ENCODE results near the gene MYO5B.

Gene MYO5B

GRCh38 chr18:50065527-50065926 lies 129.4 kb downstream of the MYO5B start:
- Histone ChIP-seq H3K36me3 (ENCODE audit: insufficient read depth) (no peaks in the 10 kb centered on the region), H2AFZ (ENCODE audit: low read depth) (no peak overlapping the region), H3K4me2 (no peak overlapping the region), H3K27ac (no peak overlapping the region), H3K27me3 (ENCODE audit: insufficient read depth, low read depth) (no peaks in the 10 kb centered on the region), H4K20me1 (ENCODE audit: insufficient read depth) (no peaks in the 10 kb centered on the region), H3K79me2 (ENCODE audit: insufficient read depth, low read depth) (no peaks in the 10 kb centered on the region), H3K4me3 (IDR thresholded peaks at IDR 0.05; ENCODE audit: insufficient read depth, low read depth, low read length) (no peak overlapping the region), H3K4me1 (ENCODE audit: low read depth, poor library complexity, severe bottlenecking) (no peaks in the 10 kb centered on the region), H3K9ac (no peak overlapping the region)
- no peak for TF ChIP-seq CTCF (conservative IDR thresholded peaks at IDR 0.05; ENCODE audit: low read depth, low read length)

- Histone ChIP-seq H3K4me2 (no peak overlapping the region), H3K79me2 (ENCODE audit: insufficient read depth, low read depth) (no peaks in the 10 kb centered on the region), H3K36me3 (ENCODE audit: insufficient read depth) (no peaks in the 10 kb centered on the region), H3K27ac (no peak overlapping the region), H2AFZ (ENCODE audit: low read depth) (no peak overlapping the region), H3K9ac (no peak overlapping the region), H3K4me1 (ENCODE audit: low read depth, poor library complexity, severe bottlenecking) (no peaks in the 10 kb centered on the region), H3K27me3 (ENCODE audit: insufficient read depth, low read depth) (no peaks in the 10 kb centered on the region), H4K20me1 (ENCODE audit: insufficient read depth) (no peaks in the 10 kb centered on the region), H3K4me3 (IDR thresholded peaks at IDR 0.05; ENCODE audit: insufficient read depth, low read depth, low read length) (no peak overlapping the region)
- no peak for TF ChIP-seq CTCF (conservative IDR thresholded peaks at IDR 0.05; ENCODE audit: low read depth, low read length)
These were observed 129.9 kb downstream of the MYO5B start for GRCh38 chr18:50065039-50065438.

- no peak overlapping the region for H3K4me2 ChIP-seq
- H3K4me3 ChIP-seq (IDR thresholded peaks at IDR 0.05; ENCODE audit: insufficient read depth, low read depth, low read length) = no peak overlapping the region
- H4K20me1 ChIP-seq (ENCODE audit: insufficient read depth) = no peaks in the 10 kb centered on the region
- no peak overlapping the region for H3K9ac ChIP-seq
- TF ChIP-seq CTCF (conservative IDR thresholded peaks at IDR 0.05; ENCODE audit: low read depth, low read length) = no peak
- H3K36me3 ChIP-seq (ENCODE audit: insufficient read depth) = no peaks in the 10 kb centered on the region
- no peaks in the 10 kb centered on the region for H3K4me1 ChIP-seq (ENCODE audit: low read depth, poor library complexity, severe bottlenecking)
- no peaks in the 10 kb centered on the region for H3K27me3 ChIP-seq (ENCODE audit: insufficient read depth, low read depth)
- H2AFZ ChIP-seq (ENCODE audit: low read depth) = no peak overlapping the region
- H3K79me2 ChIP-seq (ENCODE audit: insufficient read depth, low read depth) = no peaks in the 10 kb centered on the region
- H3K27ac ChIP-seq = no peak overlapping the region
These were observed 132.9 kb downstream of the MYO5B start for GRCh38 chr18:50061876-50062517.

GRCh38 chr18:50060822-50061221 lies 134.1 kb downstream of the MYO5B start:
- no peaks in the 10 kb centered on the region for H3K36me3 ChIP-seq (ENCODE audit: insufficient read depth)
- no peak overlapping the region for H3K4me3 ChIP-seq (IDR thresholded peaks at IDR 0.05; ENCODE audit: insufficient read depth, low read depth, low read length)
- no peak overlapping the region for H3K27ac ChIP-seq
- no peaks in the 10 kb centered on the region for H4K20me1 ChIP-seq (ENCODE audit: insufficient read depth)
- H3K27me3 ChIP-seq (ENCODE audit: insufficient read depth, low read depth) = no peaks in the 10 kb centered on the region
- no peaks in the 10 kb centered on the region for H3K79me2 ChIP-seq (ENCODE audit: insufficient read depth, low read depth)
- H3K4me1 ChIP-seq (ENCODE audit: low read depth, poor library complexity, severe bottlenecking) = no peaks in the 10 kb centered on the region
- H3K4me2 ChIP-seq = no peak overlapping the region
- TF ChIP-seq CTCF (conservative IDR thresholded peaks at IDR 0.05; ENCODE audit: low read depth, low read length) = no peak
- H2AFZ ChIP-seq (ENCODE audit: low read depth) = no peak overlapping the region
- H3K9ac ChIP-seq = no peak overlapping the region
